HG03066 (cell line): ENCODE measurements around the gene TDRD5.

Source experiments
- ATAC-seq: cut with Tn5 transposase; IDR thresholded peaks from one replicate; pipeline ENCODE4 v1.9.1; 2021; ENCODE audit warnings: low read depth; ENCODE audit not compliant: unreplicated experiment

Gene TDRD5

DNA sequence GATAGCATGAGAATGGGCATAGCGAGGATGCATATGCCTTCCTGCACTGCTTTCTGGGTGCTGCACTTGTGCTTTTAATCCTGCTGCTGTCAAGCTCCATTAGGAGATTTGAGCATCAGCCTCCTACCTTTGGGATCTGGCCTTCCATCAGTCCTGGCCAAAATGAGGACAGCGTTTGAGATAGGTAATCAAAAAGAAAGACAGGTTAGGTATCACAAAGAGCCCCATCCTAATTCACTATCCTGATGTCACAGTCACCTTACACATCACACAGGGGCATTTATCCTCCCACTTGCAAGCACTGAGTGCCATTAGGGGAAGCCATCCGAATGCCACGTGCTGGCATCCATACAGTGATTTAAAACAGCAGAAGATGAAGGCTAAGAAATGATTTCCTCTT, 138.2 kb downstream of the TDRD5 start:
- ATAC-seq: no peak

DNA sequence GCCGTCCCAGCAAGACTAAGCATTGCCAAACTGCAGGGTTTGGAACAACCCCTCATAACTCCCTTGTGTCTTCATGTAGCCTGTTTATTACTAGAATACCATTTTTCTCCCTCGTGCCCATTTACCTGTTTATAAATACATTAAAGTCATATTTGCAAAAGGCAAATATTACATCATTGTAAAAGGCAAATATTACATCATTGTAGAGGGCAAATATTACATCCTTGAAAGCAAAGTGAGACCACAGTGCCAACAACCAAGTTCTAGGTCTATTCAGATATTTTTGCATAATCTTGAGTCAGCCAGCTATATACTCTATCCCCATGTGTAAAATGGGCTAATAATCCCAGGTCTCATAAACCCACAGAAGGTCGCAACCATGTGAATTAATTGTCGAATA, 140.0 kb downstream of the TDRD5 start:
- ATAC-seq: no peak
